Measurements from ENCODE around the gene CORO2B. TPM values are rescaled to one million over a fixed set of nuclear protein-coding genes. Genes with fewer than 3 reads are reported as not detected.

CORO2B gene
- total RNA-seq, 4 donors from 2014 or later, result 0.19 to 2.3 (median 0.22) TPM; not detected in 1

DNA sequence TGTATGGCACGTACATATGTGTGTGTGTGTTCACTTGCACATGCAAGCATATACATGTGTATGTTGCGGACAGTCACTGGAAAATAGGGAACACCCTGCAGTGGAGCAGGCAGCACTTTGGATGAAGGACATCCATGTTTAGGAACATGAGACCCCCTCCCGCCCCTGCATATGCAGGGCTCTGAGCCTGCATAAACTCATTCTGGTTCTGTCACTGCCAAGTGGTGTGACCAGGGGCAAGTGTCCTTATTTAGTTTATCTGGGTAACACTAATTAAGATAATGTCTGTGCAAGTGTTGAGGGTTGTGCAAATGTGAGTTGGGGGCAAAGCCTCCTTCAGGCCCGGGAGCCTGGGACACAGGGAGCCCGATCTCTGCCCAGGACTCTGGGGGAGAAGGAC, 105.7 kb downstream of the CORO2B start:
- H3K9me3 ChIP-seq, result no peaks in the 10 kb centered on the region
- TF ChIP-seq CTCF (IDR thresholded peaks at IDR 0.05) (no peak), POLR2A (IDR thresholded peaks at IDR 0.05) (no peak)
- DNase-seq, result no peak
- no peak overlapping the region for H3K27ac ChIP-seq
- no peaks in the 10 kb centered on the region for H3K36me3 ChIP-seq
- intact Hi-C loops (cut with DNase I), result no loop called here
- no peak overlapping the region for H3K4me3 ChIP-seq
- peaks cover 0 to 21% (median 0%) of the 10 kb centered on the region in 4 donors for H3K27me3 ChIP-seq
- no peaks in the 10 kb centered on the region for H3K4me1 ChIP-seq
- 70 to 75% methylated on average over 4 to 5 of the region's 5 CpGs for WGBS, 2 donors

DNA sequence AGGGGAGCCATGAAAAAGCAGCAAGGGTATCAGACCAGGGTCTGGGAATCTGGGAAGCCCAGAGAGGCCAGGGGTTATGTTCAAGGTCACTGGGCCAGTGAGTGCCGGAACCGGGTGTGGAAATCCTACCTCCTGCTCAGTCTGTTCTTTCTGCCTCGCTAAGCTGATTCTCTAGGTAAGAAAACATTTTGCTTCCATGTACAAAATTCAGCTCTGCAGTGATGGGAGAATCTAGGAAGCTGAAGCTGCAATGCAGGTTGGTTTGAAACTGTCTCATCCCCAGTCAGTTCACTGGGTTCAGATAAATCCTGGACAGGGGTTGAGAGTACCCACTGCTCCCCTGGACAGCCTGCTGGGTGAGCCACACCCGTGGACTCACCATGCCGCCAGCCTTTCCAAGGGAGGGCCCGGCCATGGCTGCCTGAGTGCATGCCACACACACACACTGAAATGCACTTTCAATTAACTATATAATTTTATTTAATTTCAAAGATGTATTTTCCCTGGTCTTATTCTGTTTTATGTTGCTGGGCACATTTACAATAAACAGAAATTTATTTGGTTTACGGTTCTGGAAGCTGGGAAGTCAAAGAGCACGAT, 108.4 kb downstream of the CORO2B start:
- intact Hi-C loops (cut with DNase I), result no loop called here
- peaks cover 0 to 14% (median 0%) of the 10 kb centered on the region in 4 donors for H3K27me3 ChIP-seq
- H3K9me3 ChIP-seq, result no peaks in the 10 kb centered on the region
- H3K36me3 ChIP-seq, result no peaks in the 10 kb centered on the region
- TF ChIP-seq POLR2A (IDR thresholded peaks at IDR 0.05) (no peak), CTCF (IDR thresholded peaks at IDR 0.05) (no peak)
- no peak overlapping the region for H3K27ac ChIP-seq
- WGBS, 2 donors, result 76 to 79% methylated on average over 8 of the region's 8 CpGs
- DNase-seq, result no peak
- no peak overlapping the region for H3K4me3 ChIP-seq
- peaks cover 0 to 6% (median 0%) of the 10 kb centered on the region in 3 donors for H3K4me1 ChIP-seq

- H3K4me1 ChIP-seq, result peaks cover 0 to 6% (median 0%) of the 10 kb centered on the region in 3 donors
- peaks cover 0 to 25% (median 0%) of the 10 kb centered on the region in 4 donors for H3K27me3 ChIP-seq
- H3K4me3 ChIP-seq, result no peak overlapping the region
- TF ChIP-seq POLR2A (IDR thresholded peaks at IDR 0.05) (no peak), CTCF (IDR thresholded peaks at IDR 0.05) (no peak)
- 32 to 63% methylated on average over 4 of the region's 6 CpGs for WGBS, 2 donors
- no peak for DNase-seq
- no peaks in the 10 kb centered on the region for H3K9me3 ChIP-seq
- H3K36me3 ChIP-seq, result no peaks in the 10 kb centered on the region
- intact Hi-C loops (cut with DNase I), result no loop called here
- no peak overlapping the region for H3K27ac ChIP-seq
Observed at GRCh38 chr15:68691705-68692104, 112.9 kb downstream of the CORO2B start.

DNA sequence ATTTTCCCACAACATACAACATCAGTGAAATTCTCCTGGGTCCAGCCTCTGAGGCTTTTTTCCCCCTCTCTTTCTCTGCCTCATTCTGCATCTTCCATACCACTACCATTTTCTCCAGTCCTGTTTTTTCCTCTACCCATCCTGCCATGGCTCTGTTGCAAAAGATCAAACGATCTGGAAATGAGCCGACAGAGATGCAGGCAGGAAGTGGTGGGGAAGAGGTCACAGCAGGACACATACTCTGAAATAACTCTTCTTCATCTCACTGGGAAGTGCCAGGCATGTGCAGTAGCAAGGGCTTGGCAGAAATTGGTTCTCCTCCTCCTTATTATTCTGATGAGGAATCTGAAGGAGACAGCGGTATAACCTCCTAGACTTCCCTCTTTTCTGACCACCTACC, 114.3 kb downstream of the CORO2B start:
- intact Hi-C loops (cut with DNase I), result no loop called here
- Histone ChIP-seq H3K4me3 (no peak overlapping the region), H3K9me3 (no peaks in the 10 kb centered on the region), H3K4me1 (peaks cover 0 to 6% (median 0%) of the 10 kb centered on the region in 3 donors), H3K27me3 (peaks cover 0 to 33% (median 0%) of the 10 kb centered on the region in 4 donors), H3K36me3 (no peaks in the 10 kb centered on the region), H3K27ac (no peak overlapping the region)
- TF ChIP-seq POLR2A (IDR thresholded peaks at IDR 0.05) (no peak), CTCF (IDR thresholded peaks at IDR 0.05) (no peak)
- WGBS, 2 donors, result 34 to 39% methylated on average over 3 of the region's 3 CpGs
- DNase-seq, result no peak

GRCh38 chr15:68694111-68694510, 115.3 kb downstream of the CORO2B start:
- no peak for DNase-seq
- H3K4me1 ChIP-seq, result peaks cover 0 to 8% (median 0%) of the 10 kb centered on the region in 3 donors
- H3K27ac ChIP-seq, result no peak overlapping the region
- H3K27me3 ChIP-seq, result peaks cover 0 to 39% (median 0%) of the 10 kb centered on the region in 4 donors
- WGBS, 2 donors, result 87 to 98% methylated on average over 2 to 4 of the region's 4 CpGs
- H3K36me3 ChIP-seq, result no peaks in the 10 kb centered on the region
- H3K9me3 ChIP-seq, result no peaks in the 10 kb centered on the region
- TF ChIP-seq CTCF (IDR thresholded peaks at IDR 0.05), result no peak
- intact Hi-C loops (cut with DNase I), result no loop called here
- no peak overlapping the region for H3K4me3 ChIP-seq
